ENCODE results near the gene ASPM. TPM values are rescaled to one million over a fixed set of nuclear protein-coding genes. Genes with fewer than 3 reads are reported as not detected.

The ASPM gene
- total and polyA plus RNA-seq, 2 of the 8 experiments (the other 6 are each of a cell fraction or from before 2014, with no cell fraction given): 5.1 to 50.3 TPM

GRCh38 chr1:197181982-197182381, 35.5 kb upstream of the ASPM start (continued):
- TF ChIP-seq NANOG (IDR thresholded peaks at IDR 0.05; ENCODE audit: insufficient read depth, low read depth, low read length, poor library complexity, severe bottlenecking) (no peak), POLR2AphosphoS5 (IDR thresholded peaks at IDR 0.05; ENCODE audit: low read depth, low read length) (no peak), BACH1 (IDR thresholded peaks at IDR 0.05; ENCODE audit: low read length) (no peak), MAX (IDR thresholded peaks at IDR 0.05) (no peak)

All from H1 (cell line).